GM12878 (cell line): Measurements from ENCODE around the gene TTLL1. TPM values are rescaled to one million over a fixed set of nuclear protein-coding genes. Genes with fewer than 3 reads are reported as not detected.

Source experiments
- ATAC-seq: fragments of 200-7000 bp; cut with Tn5 transposase; 3 replicates; pipeline ENCODE4 v1.9.1; 2020; ENCODE audit warnings: mild to moderate bottlenecking, moderate library complexity
- BruUV-seq: library from RNA; stranded (reverse); fragments of 400-500 nt; replicated peaks from 2 replicates; lab custom pipeline; 2021; lab: Mats Ljungman, UMichigan
- CTCF ChIA-PET: fragments of 300-600 bp; sonication (Branson Sonifier 250); formaldehyde crosslinking; extraction: SDS; loops from one replicate; lab custom pipeline; 2021; ENCODE audit warnings: inconsistent platforms; lab: Yijun Ruan, JAX
- POLR2A ChIA-PET: fragments of 350-600 bp; formaldehyde crosslinking; extraction: SDS; loops from one replicate; lab custom pipeline; 2021; ENCODE audit warnings: inconsistent platforms; lab: Charles Lee
- RAD21 ChIA-PET: fragments of 300-600 bp; sonication (Branson Sonifier 250); formaldehyde crosslinking; loops from one replicate; lab custom pipeline; 2023; ENCODE audit warnings: antibody characterized with exemption; ENCODE audit not compliant: unreplicated experiment; lab: Charles Lee
- SMC1A ChIA-PET: fragments of 300-600 bp; sonication (Branson Sonifier 250); formaldehyde crosslinking; loops from one replicate; lab custom pipeline; 2023; ENCODE audit not compliant: unreplicated experiment, uncharacterized antibody; lab: Charles Lee
- DNase-seq: peaks from one replicate; pipeline ENCODE4 v3.0.0-alpha.2; 2011; ENCODE audit warnings: low read depth, low spot score
- FAIRE-seq: peaks from 3 replicates; lab custom pipeline; 2011; peaks lifted over from hg19 to GRCh38; lab: Jason Lieb, UNC
- H2AFZ ChIP-seq: 2 replicates; pipeline ENCODE4 v1.6.0; 2011; ENCODE audit warnings: low read depth, low read length, control low read depth; ENCODE audit not compliant: control insufficient read depth
- H3K27ac ChIP-seq: 2 replicates; pipeline ENCODE4 v1.5.1; 2011; ENCODE audit warnings: control low read depth; ENCODE audit not compliant: control insufficient read depth, insufficient read depth
- H3K27me3 ChIP-seq, 2 experiments: replicated peaks in 1 of 2; 2 replicates each; pipeline versions ENCODE4 v1.6.0 to v1.6.1; 2011; ENCODE audit warnings: low read length in 1 of 2; ENCODE audit not compliant: control insufficient read depth in 2 of 2, insufficient read depth in 2 of 2
- H3K36me3 ChIP-seq, 2 experiments: 2 replicates each; pipeline ENCODE4 v1.5.1; 2011; ENCODE audit warnings: low read length in 1 of 2; ENCODE audit not compliant: control insufficient read depth in 2 of 2, insufficient read depth in 2 of 2
- H3K4me1 ChIP-seq: 2 replicates; pipeline ENCODE4 v1.6.1; 2011; ENCODE audit warnings: mild to moderate bottlenecking, low read length, moderate library complexity, mixed read lengths; ENCODE audit not compliant: control insufficient read depth, insufficient read depth
- H3K4me2 ChIP-seq: 2 replicates; pipeline ENCODE4 v1.6.0; 2011; ENCODE audit warnings: control low read depth; ENCODE audit not compliant: control insufficient read depth, insufficient read depth
- H3K4me3 ChIP-seq: fragments of 200-600 bp; sonication (generic); 2 replicates; pipeline ENCODE4 v1.5.1; 2016
- H3K79me2 ChIP-seq: 2 replicates; pipeline ENCODE4 v1.6.0; 2011; ENCODE audit warnings: low read length; ENCODE audit not compliant: control insufficient read depth, insufficient read depth
- H3K9ac ChIP-seq: 2 replicates; pipeline ENCODE4 v1.8.0; 2011; ENCODE audit warnings: low read length, control low read depth, mixed read lengths; ENCODE audit not compliant: control insufficient read depth, insufficient read depth
- H3K9me3 ChIP-seq: replicated peaks from 3 replicates; pipeline ENCODE4 v1.5.1; 2011; ENCODE audit warnings: mild to moderate bottlenecking, low read length; ENCODE audit not compliant: control insufficient read depth, insufficient read depth
- H4K20me1 ChIP-seq: 2 replicates; pipeline ENCODE4 v1.6.0; 2011; ENCODE audit not compliant: control insufficient read depth, insufficient read depth
- ATF7 ChIP-seq: fragments of 450-650 bp; IDR thresholded peaks from 2 replicates; pipeline ENCODE4 v1.6.1; 2016; ENCODE audit warnings: low read depth, mild to moderate bottlenecking
- BRCA1 ChIP-seq: IDR thresholded peaks from 2 replicates; pipeline ENCODE4 v1.6.1; 2011; ENCODE audit warnings: low read depth, low read length, improper control_type of control experiment
- CREM ChIP-seq: IDR thresholded peaks from 2 replicates; pipeline ENCODE4 v1.6.1; 2014; ENCODE audit warnings: antibody characterized with exemption, low read depth
- CUX1 ChIP-seq: IDR thresholded peaks from 2 replicates; pipeline ENCODE4 v1.6.1; 2012; ENCODE audit warnings: improper control_type of control experiment, low read depth, low read length; ENCODE audit not compliant: insufficient replicate concordance
- FOS ChIP-seq: IDR thresholded peaks from 3 replicates; pipeline ENCODE4 v1.6.1; 2011; ENCODE audit warnings: borderline replicate concordance; ENCODE audit not compliant: insufficient read length; ENCODE audit errors: extremely low read depth
- IKZF1 ChIP-seq: fragments of 450-650 bp; conservative IDR thresholded peaks from 2 replicates; pipeline ENCODE4 v1.6.1; 2017; ENCODE audit warnings: antibody characterized with exemption, mild to moderate bottlenecking
- PAX8 ChIP-seq: fragments of 450-650 bp; IDR thresholded peaks from 2 replicates; pipeline ENCODE4 v1.6.1; 2017; ENCODE audit warnings: mild to moderate bottlenecking, moderate library complexity
- SMAD5 ChIP-seq: IDR thresholded peaks from 2 replicates; pipeline ENCODE4 v1.6.1; 2016; ENCODE audit warnings: antibody characterized with exemption, low read depth
- SMARCA5 ChIP-seq: fragments of 450-650 bp; IDR thresholded peaks from 2 replicates; pipeline ENCODE4 v1.6.1; 2017; ENCODE audit warnings: mild to moderate bottlenecking
- SMC3 ChIP-seq: IDR thresholded peaks from 2 replicates; pipeline ENCODE4 v1.6.1; 2011; ENCODE audit warnings: low read length, improper control_type of control experiment, borderline replicate concordance
- STAT1 ChIP-seq: fragments of 450-650 bp; conservative IDR thresholded peaks from 2 replicates; pipeline ENCODE4 v1.6.1; 2014; ENCODE audit warnings: antibody characterized with exemption, mild to moderate bottlenecking
- TBL1XR1 ChIP-seq: IDR thresholded peaks from 2 replicates; pipeline ENCODE4 v1.6.1; 2012; ENCODE audit warnings: low read depth, low read length, improper control_type of control experiment
- TCF3 ChIP-seq: IDR thresholded peaks from 2 replicates; pipeline ENCODE4 v1.6.1; 2012; ENCODE audit warnings: low read depth, mild to moderate bottlenecking, low read length, borderline replicate concordance; ENCODE audit not compliant: insufficient read depth
- ZSCAN29 ChIP-seq: fragments of 450-650 bp; IDR thresholded peaks from 2 replicates; pipeline ENCODE4 v1.6.1; 2017; ENCODE audit warnings: mild to moderate bottlenecking, moderate library complexity
- WGBS: methylation state at CpG from one replicate; pipeline ENCODE4 v1.1.6; 2016; ENCODE audit warnings: low lambda C conversion rate; ENCODE audit not compliant: insufficient replicate concordance, insufficient coverage; ENCODE audit errors: missing lambda C conversion rate; 5-methylcytosine and 5-hydroxymethylcytosine counted together
- in situ Hi-C: fragments of 300-500 bp; cut with MboI; formaldehyde crosslinking; loops from 9 replicates; pipeline ENCODE4 v1.14.3; 2018; ENCODE audit warnings: mixed read lengths
- intact Hi-C: fragments of 100-400 bp; cut with micrococcal nuclease; formaldehyde crosslinking; loops from one replicate; pipeline ENCODE4 v1.14.2; 2022; ENCODE audit not compliant: unreplicated experiment
- polyA plus RNA-seq, 11 experiments: library from polyadenylated mRNA; depleted of rRNA in 4 of 11; unstranded in 6 of 11; stranded (reverse) in 5 of 11; fragments of >200 nt; fragmentation: Nextera tagmentation in 4 of 11; fragmentation: Illumina TruSeq in 1 of 11; extraction: Ambion mirVana in 4 of 11; extraction: Trizol in 1 of 11; gene quantifications; 1 replicate in 1 of 11; 2 replicates in 10 of 11; pipeline versions ENCODE4 v1.2.1 to v1.2.3, GENCODE V29; 2011 to 2016; ENCODE audit warnings: inconsistent platforms in 2 of 11, missing spikeins in 2 of 11, low read depth in 1 of 11
- total RNA-seq, 4 experiments: library from RNA; depleted of rRNA in 3 of 4; stranded (reverse); fragments of >200 nt in 3 of 4; fragmentation: Illumina TruSeq in 1 of 4; extraction: Trizol in 1 of 4; gene quantifications; 2 replicates each; pipeline versions ENCODE4 v1.2.1 to v1.2.3, GENCODE V29; 2013 to 2021
- TF ChIP-seq, protein P1 (sequence below): fragments of 450-650 bp; IDR thresholded peaks from 2 replicates; pipeline ENCODE4 v1.6.1; 2017; ENCODE audit warnings: low read depth, mild to moderate bottlenecking, moderate library complexity
- TF ChIP-seq, protein P2 (sequence below): IDR thresholded peaks from 2 replicates; pipeline ENCODE4 v1.6.1; 2011; ENCODE audit warnings: low read depth, low read length, improper control_type of control experiment, borderline replicate concordance

The TTLL1 gene
- total and polyA plus RNA-seq, 10 of the 15 experiments (the other 5 are each of a cell fraction or from before 2014, with no cell fraction given): 0.39 to 4.8 (median 3.2) TPM

DNA sequence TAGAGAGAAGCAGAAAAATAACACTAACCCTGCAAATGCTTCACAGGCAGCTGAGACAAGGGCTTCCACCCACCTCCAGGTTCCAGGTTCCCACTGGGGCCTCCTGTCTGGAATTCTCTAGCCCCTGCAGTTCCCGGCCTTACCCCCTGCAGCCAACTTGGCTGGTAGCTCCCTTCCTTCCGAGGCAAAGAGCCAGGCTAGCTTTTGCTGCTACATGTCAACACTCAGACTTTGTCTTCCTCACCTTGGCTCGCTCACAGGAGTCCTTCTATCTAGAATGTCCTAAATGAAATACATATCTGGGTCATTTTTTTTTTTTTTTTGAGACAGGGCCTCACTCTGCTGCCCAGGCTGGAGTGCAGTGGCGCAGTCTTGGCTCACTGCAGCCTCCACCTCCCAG, 9.9 kb upstream of the TTLL1 start (continued):
- TF ChIP-seq, protein P1, sequence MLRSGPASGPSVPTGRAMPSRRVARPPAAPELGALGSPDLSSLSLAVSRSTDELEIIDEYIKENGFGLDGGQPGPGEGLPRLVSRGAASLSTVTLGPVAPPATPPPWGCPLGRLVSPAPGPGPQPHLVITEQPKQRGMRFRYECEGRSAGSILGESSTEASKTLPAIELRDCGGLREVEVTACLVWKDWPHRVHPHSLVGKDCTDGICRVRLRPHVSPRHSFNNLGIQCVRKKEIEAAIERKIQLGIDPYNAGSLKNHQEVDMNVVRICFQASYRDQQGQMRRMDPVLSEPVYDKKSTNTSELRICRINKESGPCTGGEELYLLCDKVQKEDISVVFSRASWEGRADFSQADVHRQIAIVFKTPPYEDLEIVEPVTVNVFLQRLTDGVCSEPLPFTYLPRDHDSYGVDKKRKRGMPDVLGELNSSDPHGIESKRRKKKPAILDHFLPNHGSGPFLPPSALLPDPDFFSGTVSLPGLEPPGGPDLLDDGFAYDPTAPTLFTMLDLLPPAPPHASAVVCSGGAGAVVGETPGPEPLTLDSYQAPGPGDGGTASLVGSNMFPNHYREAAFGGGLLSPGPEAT: no peak
- TF ChIP-seq SMARCA5: no peak
- no peak for TF ChIP-seq FOS

DNA sequence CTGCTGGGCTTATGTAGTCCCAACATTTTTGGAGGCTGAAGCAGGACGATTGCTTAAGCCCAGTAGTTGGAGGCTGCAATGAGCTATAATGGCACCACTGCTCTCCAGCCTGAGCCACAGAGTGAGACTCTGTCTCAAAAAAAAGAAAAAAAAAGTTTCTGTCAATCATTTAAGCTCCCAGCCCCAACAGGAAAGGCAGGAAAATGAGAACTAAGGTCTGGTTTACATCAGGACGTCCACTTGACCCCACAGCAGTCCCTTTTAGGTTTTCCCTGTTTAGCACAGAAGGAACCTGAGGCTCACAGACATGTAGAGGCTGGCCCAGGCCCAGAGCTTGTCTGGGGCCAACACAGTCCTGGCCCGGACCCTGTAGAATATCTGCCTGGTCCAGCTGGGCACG, 9.2 kb upstream of the TTLL1 start:
- Histone ChIP-seq H3K9me3 (peaks cover 3% of the 10 kb centered on the region; the same call in 2 of the 3 replicates), H3K27ac (no peak overlapping the region), H3K27me3 (no peaks in the 10 kb centered on the region), H3K4me1 (no peaks in the 10 kb centered on the region; the same call in 1 of the 2 replicates), H3K79me2 (no peaks in the 10 kb centered on the region), H3K4me2 (no peak overlapping the region), H2AFZ (no peak overlapping the region), H3K4me3 (no peak overlapping the region), H4K20me1 (no peaks in the 10 kb centered on the region), H3K36me3 (no peaks in the 10 kb centered on the region), H3K9ac (no peak overlapping the region)
- WGBS: 31% methylated on average over 4 of the region's 4 CpGs
- DNase-seq: no peak
- POLR2A ChIA-PET: no interaction called here
- CTCF ChIA-PET: interaction anchor here (0.6 kb wide), 1 partner anchor 38 kb away, joined by 4 read pairs; no protein-coding TSS in a partner anchor
- no peak for ATAC-seq
- in situ Hi-C loops (no loop called here), intact Hi-C loops (no loop called here)
- FAIRE-seq: no peak
- no TSS peak for BruUV-seq
- SMC1A ChIA-PET: no interaction called here
- RAD21 ChIA-PET: no interaction called here
- TF ChIP-seq, protein P2, sequence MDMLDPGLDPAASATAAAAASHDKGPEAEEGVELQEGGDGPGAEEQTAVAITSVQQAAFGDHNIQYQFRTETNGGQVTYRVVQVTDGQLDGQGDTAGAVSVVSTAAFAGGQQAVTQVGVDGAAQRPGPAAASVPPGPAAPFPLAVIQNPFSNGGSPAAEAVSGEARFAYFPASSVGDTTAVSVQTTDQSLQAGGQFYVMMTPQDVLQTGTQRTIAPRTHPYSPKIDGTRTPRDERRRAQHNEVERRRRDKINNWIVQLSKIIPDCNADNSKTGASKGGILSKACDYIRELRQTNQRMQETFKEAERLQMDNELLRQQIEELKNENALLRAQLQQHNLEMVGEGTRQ: no peak
- TF ChIP-seq CUX1 (no peak), SMAD5 (no peak), BRCA1 (no peak), IKZF1 (no peak), SMC3 (no peak), CREM (no peak), ATF7 (no peak), ZSCAN29 (no peak), PAX8 (no peak), TCF3 (no peak), STAT1 (no peak), TBL1XR1 (no peak)
